Hematopoietic multipotent progenitor cell treated with erythropoietin and hydrocortisone succinate and interleukin-3 and kit ligand, for 8 days (in vitro differentiated cells): ENCODE measurements around the gene GPRIN3.
A peak's percentile ranks its signal among the peaks of the same experiment; 100 is the strongest.
"Not testable (repeated sequence)": the region's sequence is repeated elsewhere in the genome, so short reads cannot be mapped to it uniquely, and the experiment has no call there.

ENCODE experiments used
- DNase-seq: peaks from one replicate; pipeline ENCODE4 v3.0.0-alpha.2; 2015

The GPRIN3 gene

GRCh38 chr4:89311433-89311832 lies 3.8 kb upstream of the GPRIN3 start:
- no peak for DNase-seq

GRCh38 chr4:89309154-89309553 lies 1.6 kb upstream of the GPRIN3 start:
- DNase-seq, result not testable (repeated sequence)

GRCh38 chr4:89308161-89308500 lies 531 bp upstream of the GPRIN3 start:
- DNase-seq, result no peak

- DNase-seq, result no peak
Measured at GRCh38 chr4:89307178-89307445, 488 bp downstream of the GPRIN3 start.

- DNase-seq, result no peak
Measured at GRCh38 chr4:89306486-89307177, 968 bp downstream of the GPRIN3 start.

GRCh38 chr4:89305712-89306437 lies 1.7 kb downstream of the GPRIN3 start:
- no peak for DNase-seq

- no peak for DNase-seq
Measured at GRCh38 chr4:89305028-89305427, 2.6 kb downstream of the GPRIN3 start.

- DNase-seq, result no peak
Measured at GRCh38 chr4:89303814-89304388, 3.7 kb downstream of the GPRIN3 start.

GRCh38 chr4:89303177-89303576 lies 4.4 kb downstream of the GPRIN3 start:
- DNase-seq, result no peak

- no peak for DNase-seq
Measured at GRCh38 chr4:89301902-89302301, 5.7 kb downstream of the GPRIN3 start.

GRCh38 chr4:89301003-89301402 lies 6.6 kb downstream of the GPRIN3 start:
- no peak for DNase-seq

GRCh38 chr4:89300499-89300898 lies 7.1 kb downstream of the GPRIN3 start:
- DNase-seq, result no peak

GRCh38 chr4:89300060-89300459 lies 7.5 kb downstream of the GPRIN3 start:
- DNase-seq, result no peak

GRCh38 chr4:89299153-89299791 lies 8.3 kb downstream of the GPRIN3 start:
- peak; percentile 75 for DNase-seq

GRCh38 chr4:89298788-89299152 lies 8.8 kb downstream of the GPRIN3 start:
- DNase-seq, result no peak

GRCh38 chr4:89298155-89298554 lies 9.4 kb downstream of the GPRIN3 start:
- DNase-seq, result no peak

- no peak for DNase-seq
Measured at GRCh38 chr4:89296896-89297295, 10.7 kb downstream of the GPRIN3 start.

- DNase-seq, result no peak
Measured at GRCh38 chr4:89296399-89296798, 11.2 kb downstream of the GPRIN3 start.

GRCh38 chr4:89295415-89295927 lies 12.1 kb downstream of the GPRIN3 start:
- no peak for DNase-seq

GRCh38 chr4:89294573-89295269 lies 12.9 kb downstream of the GPRIN3 start:
- no peak for DNase-seq

GRCh38 chr4:89293299-89293698 lies 14.3 kb downstream of the GPRIN3 start:
- DNase-seq, result no peak

- DNase-seq, result no peak
Measured at GRCh38 chr4:89290727-89291516, 16.7 kb downstream of the GPRIN3 start.

GRCh38 chr4:89289312-89289711 lies 18.3 kb downstream of the GPRIN3 start:
- DNase-seq, result no peak
